Right renal pelvis (tissue), 4 donors: Measurements from ENCODE around the gene ZDHHC24. TPM values are rescaled to one million over a fixed set of nuclear protein-coding genes. Genes with fewer than 3 reads are reported as not detected.
A peak's percentile ranks its signal among the peaks of the same experiment; 100 is the strongest.
"Not testable (repeated sequence)": the region's sequence is repeated elsewhere in the genome, so short reads cannot be mapped to it uniquely, and the experiment has no call there.

Experiments used
- DNase-seq, 4 donors: peaks; one replicate each; pipeline ENCODE4 v3.0.0-alpha.2; 2013; ENCODE audit warnings: low read depth in 4 of 4, low spot score in 3 of 4, missing footprints in 1 of 4
- polyA plus RNA-seq, 4 donors: library from polyadenylated mRNA; unstranded; fragments of 120-200 nt; gene quantifications; one replicate each; pipeline ENCODE4 v1.2.1, GENCODE V29; 2013; ENCODE audit not compliant: insufficient read length in 4 of 4

The ZDHHC24 gene
- polyA plus RNA-seq, 4 donors: 7.8 to 11.9 (median 8.5) TPM

GRCh38 chr11:66546966-66547661 is 1.3 kb upstream of the ZDHHC24 start:
- no peak for DNase-seq

GRCh38 chr11:66546368-66546965 is 619 bp upstream of the ZDHHC24 start, which contains the start of gene ACTN3:
TSS of gene ACTN3 (plus strand) at chr11:66546903. CDS start at chr11:66546938, 35 bp downstream.
- no peak for DNase-seq

- DNase-seq: not testable (repeated sequence)
These were observed 896 bp downstream of the ZDHHC24 start for GRCh38 chr11:66544952-66545351.

- DNase-seq: peak in 3 of 4 donors; percentile 39 to 54 (median 54)
These were observed 2.4 kb downstream of the ZDHHC24 start for GRCh38 chr11:66543263-66544107.

- no peak for DNase-seq
These were observed 3.5 kb downstream of the ZDHHC24 start for GRCh38 chr11:66542362-66542761.

GRCh38 chr11:66541892-66542291 is 4.0 kb downstream of the ZDHHC24 start:
- DNase-seq: no peak

GRCh38 chr11:66540598-66540997 is 5.2 kb downstream of the ZDHHC24 start:
- not testable (repeated sequence) for DNase-seq

- no peak for DNase-seq
These were observed 6.0 kb downstream of the ZDHHC24 start for GRCh38 chr11:66539870-66540213.

GRCh38 chr11:66539170-66539869 is 6.5 kb downstream of the ZDHHC24 start:
- DNase-seq: no peak

- DNase-seq: no peak
These were observed 13.1 kb downstream of the ZDHHC24 start for GRCh38 chr11:66532784-66533183.

- no peak for DNase-seq
These were observed 14.0 kb downstream of the ZDHHC24 start for GRCh38 chr11:66531841-66532240.

- DNase-seq: no peak
These were observed 14.7 kb downstream of the ZDHHC24 start for GRCh38 chr11:66530927-66531709.

GRCh38 chr11:66529655-66530054 is 16.2 kb downstream of the ZDHHC24 start:
- no peak for DNase-seq

- no peak for DNase-seq
These were observed 16.8 kb downstream of the ZDHHC24 start for GRCh38 chr11:66529069-66529468.

GRCh38 chr11:66524304-66525040 is 21.4 kb downstream of the ZDHHC24 start:
- no peak for DNase-seq

GRCh38 chr11:66523611-66524010 is 22.2 kb downstream of the ZDHHC24 start:
- DNase-seq: no peak

GRCh38 chr11:66510990-66511339 is 34.9 kb downstream of the ZDHHC24 start:
- no peak for DNase-seq

GRCh38 chr11:66510271-66510989 is 35.4 kb downstream of the ZDHHC24 start, which contains the start of gene BBS1:
TSS of gene BBS1 (plus strand) at chr11:66510635. CDS start at chr11:66510660, 25 bp downstream.
- peak; percentile 62 to 73 (median 70) for DNase-seq

- DNase-seq: no peak
These were observed 36.7 kb downstream of the ZDHHC24 start for GRCh38 chr11:66509131-66509561.
